ENCODE data around the gene BCAS3. TPM values are rescaled to one million over a fixed set of nuclear protein-coding genes. Genes with fewer than 3 reads are reported as not detected.

The BCAS3 gene
- total RNA-seq, 4 donors from 2014 or later = 21.7 to 42.2 (median 23.0) TPM

- no peak for TF ChIP-seq CTCF (IDR thresholded peaks at IDR 0.05; ENCODE audit: low read depth)
Observed at GRCh38 chr17:61398721-61399130, 721.1 kb downstream of the BCAS3 start.

- TF ChIP-seq CTCF (IDR thresholded peaks at IDR 0.05; ENCODE audit: low read depth) = peak; percentile 44
Observed at GRCh38 chr17:61399131-61400065, 721.7 kb downstream of the BCAS3 start, which contains the start of gene TBX2. TSS of gene TBX2 (plus strand) at chr17:61399843. CDS start at chr17:61400177, 334 bp downstream.

- TF ChIP-seq CTCF (IDR thresholded peaks at IDR 0.05; ENCODE audit: low read depth) = no peak
Observed at GRCh38 chr17:61400066-61400716, 722.5 kb downstream of the BCAS3 start.

GRCh38 chr17:61400717-61401388 lies 723.2 kb downstream of the BCAS3 start:
- TF ChIP-seq CTCF (IDR thresholded peaks at IDR 0.05; ENCODE audit: low read depth) = no peak

GRCh38 chr17:61401389-61402072 lies 723.9 kb downstream of the BCAS3 start:
- no peak for TF ChIP-seq CTCF (IDR thresholded peaks at IDR 0.05; ENCODE audit: low read depth)

GRCh38 chr17:61402073-61402541 lies 724.5 kb downstream of the BCAS3 start:
- TF ChIP-seq CTCF (IDR thresholded peaks at IDR 0.05; ENCODE audit: low read depth) = no peak
